Measurements from ENCODE around the gene FMNL3.

FMNL3 gene

DNA sequence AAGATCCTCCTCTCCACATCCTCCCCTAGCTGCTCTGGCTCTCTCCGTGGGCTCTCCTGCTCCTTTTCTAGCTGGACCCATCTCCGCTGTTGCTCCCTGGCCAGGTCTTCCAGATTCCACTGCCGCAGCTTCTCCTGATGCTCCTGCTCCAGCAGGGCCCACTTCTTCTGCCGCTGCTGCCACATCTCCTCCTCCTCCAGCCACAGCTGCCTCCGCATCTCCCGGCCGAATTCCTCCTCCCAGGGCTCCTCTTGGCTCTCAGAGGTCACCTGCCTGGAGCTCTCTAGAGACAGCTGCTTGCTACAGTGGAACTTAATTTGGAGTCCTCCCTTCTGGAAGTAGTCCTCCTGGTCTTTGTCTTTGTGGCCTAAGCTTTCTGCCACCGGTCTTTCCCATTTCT, 107.2 kb downstream of the FMNL3 start:
- DNase-seq (ENCODE audit: low read depth): no peak

DNA sequence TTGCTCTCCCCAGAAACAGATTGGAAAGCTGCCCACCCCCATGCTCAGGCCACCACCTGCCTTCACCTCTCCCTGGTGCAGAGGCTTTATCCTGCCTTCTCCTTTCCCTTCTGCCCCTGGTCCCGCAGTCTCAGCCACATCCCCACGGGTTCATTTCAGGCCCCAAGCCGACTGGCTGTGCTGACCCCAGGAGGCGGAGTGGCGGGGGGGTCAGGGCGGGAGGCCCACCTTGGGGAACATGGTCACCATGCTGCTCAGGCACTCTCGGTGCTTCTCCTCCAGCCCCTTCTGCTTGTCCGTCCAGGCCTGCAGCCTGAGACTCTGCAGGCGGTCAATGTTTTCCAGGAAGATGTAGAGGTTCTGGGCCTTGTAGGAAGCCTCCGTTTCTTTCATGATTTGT, 108.7 kb downstream of the FMNL3 start:
- no peak for DNase-seq (ENCODE audit: low read depth)

DNA sequence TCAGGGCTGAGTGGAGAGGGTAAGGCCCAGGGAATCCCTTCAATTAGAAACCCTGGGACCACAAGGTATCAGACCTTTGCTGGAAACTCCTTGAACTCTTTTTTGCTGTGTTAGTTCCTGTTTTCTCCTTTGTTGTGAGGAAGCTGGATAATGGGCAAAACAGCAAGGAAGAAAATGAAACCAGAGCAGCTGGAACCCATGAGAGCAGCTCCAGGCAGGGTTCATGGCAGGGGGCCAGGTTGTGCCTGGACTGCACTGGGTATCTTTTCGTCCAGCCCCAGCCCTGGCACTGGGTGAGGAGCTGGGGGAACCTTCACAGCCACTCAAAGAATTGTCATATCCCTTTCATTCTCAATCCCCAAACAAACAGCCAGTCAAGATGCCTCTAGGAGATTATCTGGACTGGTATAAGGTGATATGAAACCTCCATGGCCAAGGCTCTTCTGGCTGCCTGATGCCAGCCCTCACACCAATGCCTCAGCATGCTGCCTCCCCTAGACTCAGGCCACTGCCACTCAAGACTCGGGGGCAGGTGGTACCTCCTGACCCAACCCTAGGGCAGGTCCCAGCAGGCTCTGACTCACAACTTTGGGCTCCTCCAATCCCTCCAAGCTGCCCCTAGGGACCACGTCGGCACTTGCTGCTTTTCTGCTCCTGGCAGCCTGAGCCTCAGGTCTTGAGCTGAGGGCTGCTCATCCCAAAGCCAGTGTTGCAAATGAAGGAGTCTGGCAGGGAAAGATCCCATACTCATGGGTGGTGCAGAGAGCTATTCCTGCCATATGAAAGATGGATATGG, 118.3 kb downstream of the FMNL3 start:
- no peak for DNase-seq (ENCODE audit: low read depth)

DNA sequence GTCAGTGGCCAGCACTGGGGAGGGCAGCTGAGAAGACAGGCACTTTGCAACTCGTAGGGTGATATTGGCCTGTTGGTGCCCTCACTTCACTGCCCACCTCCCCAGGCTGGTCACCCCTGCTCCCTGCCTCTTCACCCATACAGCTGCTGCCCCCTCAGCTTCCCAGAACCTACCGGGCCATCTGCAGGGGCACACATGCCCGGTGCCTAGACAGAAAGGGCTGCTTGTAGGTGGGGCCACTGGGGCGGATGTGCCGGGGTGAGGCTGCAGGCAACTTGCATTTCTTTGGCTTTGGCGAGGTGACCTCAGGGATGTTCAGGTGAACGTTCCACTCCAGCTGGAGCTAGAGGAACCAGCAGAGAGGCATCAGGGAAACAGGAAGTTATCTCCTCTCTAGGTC, 118.9 kb downstream of the FMNL3 start:
- DNase-seq (ENCODE audit: low read depth): no peak

DNA sequence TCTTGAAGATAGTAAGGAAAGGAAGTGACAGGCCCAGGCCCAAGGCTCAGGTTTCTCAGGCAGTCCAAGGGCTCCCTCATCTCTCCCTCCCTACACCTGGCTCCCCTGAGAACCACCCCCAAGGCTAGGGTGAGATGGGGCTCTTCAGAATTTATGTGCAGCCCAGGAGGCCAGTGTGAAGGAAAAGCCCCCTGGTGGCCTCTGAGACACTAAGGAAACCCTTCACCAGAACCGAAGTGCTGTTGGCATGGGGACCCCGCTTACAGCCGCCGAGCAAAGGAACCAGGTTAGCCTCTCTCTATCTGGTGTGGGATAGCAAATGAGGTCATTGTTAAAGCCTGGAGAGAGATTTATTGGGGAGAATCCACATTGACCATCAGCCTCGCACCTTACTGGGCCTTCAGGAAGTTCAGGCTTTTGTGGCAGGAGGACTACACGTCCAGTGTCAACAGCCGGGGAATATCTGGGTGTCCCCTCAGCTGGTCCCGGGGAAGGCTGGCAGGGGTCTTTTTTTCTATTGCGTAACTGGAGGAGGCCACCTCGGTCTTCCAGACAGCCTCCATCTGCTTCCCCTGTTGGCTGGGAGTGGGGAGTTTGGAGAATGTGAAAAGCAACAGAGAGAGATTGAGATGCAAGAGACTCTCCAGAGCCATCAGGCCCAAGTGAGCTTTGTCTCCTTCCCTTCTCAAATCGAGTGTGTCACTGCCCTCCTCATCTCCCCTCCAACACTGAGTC, 119.9 kb downstream of the FMNL3 start:
- DNase-seq (ENCODE audit: low read depth): no peak

Measured in stromal cell of bone marrow (primary cell).